HG02798 (cell line): ENCODE data around the gene PSMC5.
"Not testable (repeated sequence)": the region's sequence is repeated elsewhere in the genome, so short reads cannot be mapped to it uniquely, and the experiment has no call there.

ENCODE experiments used
- ATAC-seq: cut with Tn5 transposase; IDR thresholded peaks from one replicate; pipeline ENCODE4 v1.9.1; 2021; ENCODE audit warnings: mild to moderate bottlenecking; ENCODE audit not compliant: unreplicated experiment, poor library complexity

Gene PSMC5

GRCh38 chr17:63837480-63837879 lies 10.2 kb downstream of the PSMC5 start:
- no peak for ATAC-seq

GRCh38 chr17:63837962-63838600 lies 10.8 kb downstream of the PSMC5 start:
- no peak for ATAC-seq

- no peak for ATAC-seq
These were observed 11.5 kb downstream of the PSMC5 start for GRCh38 chr17:63838631-63839171.

DNA sequence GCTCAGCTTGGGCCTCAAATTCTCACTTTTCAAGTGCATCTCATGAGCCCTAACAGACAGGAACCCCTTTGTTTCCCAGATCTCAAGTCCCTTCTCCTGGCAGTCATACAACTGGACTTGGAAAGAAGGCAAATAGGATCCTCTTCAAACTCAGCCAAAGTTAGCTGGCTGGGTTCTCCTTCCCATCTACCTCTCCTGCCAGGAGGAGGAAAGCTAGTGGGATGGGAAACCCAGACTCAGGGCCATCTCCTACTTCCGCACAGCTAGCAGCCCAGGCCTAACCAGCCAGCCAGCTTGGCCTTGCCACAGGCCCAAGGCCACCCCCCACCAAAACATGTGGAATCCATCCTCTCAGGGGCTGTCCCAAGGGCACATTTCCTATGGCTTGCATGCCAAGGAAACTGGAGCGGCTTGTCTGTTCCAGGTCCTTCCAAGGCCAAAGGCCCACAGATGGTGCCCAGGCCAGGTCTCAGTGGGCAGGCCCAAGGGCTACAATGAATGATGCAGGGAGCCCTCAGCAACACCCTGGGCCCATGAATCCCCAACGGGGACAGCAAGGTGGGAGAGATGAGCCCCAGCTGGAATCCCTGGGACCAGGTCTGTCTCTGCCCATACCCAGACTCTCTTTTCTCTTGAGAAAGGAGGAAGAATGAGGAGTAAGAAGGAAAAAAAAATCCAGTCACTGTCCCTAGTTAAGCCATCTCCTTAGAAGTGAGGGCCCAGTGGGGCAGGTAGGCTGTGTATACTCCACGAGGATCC lies 13.5 kb downstream of the PSMC5 start:
- no peak for ATAC-seq

DNA sequence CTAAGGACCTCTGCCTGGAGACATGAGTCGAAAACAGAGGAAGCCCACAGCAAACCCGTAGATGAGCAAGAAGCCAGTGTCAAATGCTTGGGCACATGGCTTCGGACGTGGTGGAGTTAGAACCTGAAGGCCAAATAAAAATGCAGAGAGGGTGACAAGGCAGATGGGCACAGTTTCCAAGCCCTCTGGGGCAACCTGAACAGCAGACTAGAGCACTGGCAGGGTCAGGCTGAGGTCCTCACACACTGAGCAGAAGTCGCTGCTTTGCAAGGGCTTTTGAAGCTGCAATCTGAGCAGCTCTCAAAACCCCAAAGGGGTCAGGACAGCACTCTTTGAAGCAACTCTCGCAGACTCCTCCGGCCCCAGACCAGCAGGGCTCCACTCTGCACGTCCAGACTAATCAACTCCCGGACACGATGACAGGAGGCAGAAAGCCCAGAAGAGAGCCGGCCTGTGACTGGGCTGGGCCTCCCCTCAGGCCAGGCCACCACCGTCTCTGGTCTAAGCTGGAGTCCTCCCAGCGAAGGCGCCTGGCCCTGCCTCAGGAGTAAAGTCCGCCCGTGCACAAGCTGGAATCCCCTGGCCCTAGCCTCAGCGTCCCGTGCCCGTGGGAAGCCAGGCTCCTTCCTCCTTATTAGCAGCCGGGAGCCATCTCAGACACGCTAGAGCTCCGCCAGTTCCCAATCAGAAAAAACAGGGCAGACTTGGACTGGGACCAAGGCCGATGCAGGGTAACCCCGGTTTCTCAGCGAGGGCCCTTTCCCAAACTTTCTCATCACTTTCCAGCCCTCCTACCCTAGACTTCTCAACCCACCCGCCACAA lies 14.3 kb downstream of the PSMC5 start:
- ATAC-seq, result no peak

GRCh38 chr17:63842173-63842539 lies 14.9 kb downstream of the PSMC5 start:
- peak; percentile 37 for ATAC-seq

GRCh38 chr17:63842540-63843386 lies 15.5 kb downstream of the PSMC5 start, which contains the start of gene SMARCD2:
Gene SMARCD2 (minus strand): TSS chr17:63842685. CDS start chr17:63842674, 11 bp downstream.
- ATAC-seq, result peak; percentile 81

DNA sequence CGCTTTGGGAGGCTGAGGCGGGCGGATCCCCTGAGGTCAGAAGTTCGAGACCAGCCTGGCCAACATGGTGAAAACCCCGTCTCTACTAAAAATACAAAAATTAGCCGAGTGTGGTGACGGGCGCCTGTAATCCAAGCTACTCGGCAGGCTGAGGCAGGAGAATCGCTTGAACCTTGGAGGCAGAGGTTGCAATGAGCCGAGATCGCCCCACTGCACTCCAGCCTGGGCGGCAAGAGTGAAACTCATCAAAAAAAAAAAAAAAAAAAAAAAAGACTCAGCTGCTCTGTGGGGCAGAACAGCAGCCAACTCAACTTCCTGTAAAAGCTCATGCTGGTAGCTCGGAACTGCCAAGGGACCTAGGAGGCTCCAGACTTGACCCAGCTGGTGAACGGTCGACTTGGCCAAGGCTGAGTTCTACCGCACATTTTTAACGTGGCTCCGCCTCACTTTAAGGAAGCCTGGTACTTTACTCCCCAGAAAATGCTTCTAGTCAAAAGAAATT lies 16.2 kb downstream of the PSMC5 start:
- not testable (repeated sequence) for ATAC-seq

- no peak for ATAC-seq
These were observed 16.9 kb downstream of the PSMC5 start for GRCh38 chr17:63843910-63844677.

- ATAC-seq, result no peak
These were observed 18.3 kb downstream of the PSMC5 start for GRCh38 chr17:63845509-63845908.

DNA sequence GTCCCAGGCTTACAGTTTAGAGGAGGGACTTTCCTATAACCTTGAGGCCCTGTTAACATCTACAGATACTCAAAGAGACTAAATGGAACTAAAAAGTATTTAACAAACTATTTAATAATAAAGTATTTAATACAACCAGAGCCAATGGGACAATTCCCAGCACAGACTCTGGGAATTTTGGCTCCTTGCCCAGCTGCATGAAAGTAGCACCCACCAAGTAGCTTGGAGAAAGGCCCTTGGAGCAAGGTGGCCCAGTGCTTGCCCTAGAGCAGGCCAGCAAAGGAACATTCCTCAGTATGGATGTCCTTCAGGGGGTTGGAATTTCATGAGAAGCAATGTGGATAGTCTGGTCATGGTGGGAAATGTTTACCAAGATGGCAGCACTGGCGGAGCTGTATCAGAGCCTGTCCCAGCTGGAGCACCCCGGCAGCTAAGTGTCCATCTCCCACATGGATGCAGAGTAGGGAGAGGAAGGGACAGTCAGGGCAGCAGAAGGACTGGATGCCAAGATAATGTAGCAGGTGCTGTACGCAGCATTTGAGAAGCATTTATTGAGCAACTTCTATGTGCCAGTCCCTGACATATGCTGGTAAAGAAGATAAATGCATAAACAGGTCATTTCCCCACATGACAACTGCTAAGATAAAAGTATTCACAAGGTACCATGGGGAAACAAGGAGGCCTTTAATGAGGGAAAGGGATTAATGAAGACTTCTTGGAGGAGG lies 20.5 kb downstream of the PSMC5 start:
- no peak for ATAC-seq

DNA sequence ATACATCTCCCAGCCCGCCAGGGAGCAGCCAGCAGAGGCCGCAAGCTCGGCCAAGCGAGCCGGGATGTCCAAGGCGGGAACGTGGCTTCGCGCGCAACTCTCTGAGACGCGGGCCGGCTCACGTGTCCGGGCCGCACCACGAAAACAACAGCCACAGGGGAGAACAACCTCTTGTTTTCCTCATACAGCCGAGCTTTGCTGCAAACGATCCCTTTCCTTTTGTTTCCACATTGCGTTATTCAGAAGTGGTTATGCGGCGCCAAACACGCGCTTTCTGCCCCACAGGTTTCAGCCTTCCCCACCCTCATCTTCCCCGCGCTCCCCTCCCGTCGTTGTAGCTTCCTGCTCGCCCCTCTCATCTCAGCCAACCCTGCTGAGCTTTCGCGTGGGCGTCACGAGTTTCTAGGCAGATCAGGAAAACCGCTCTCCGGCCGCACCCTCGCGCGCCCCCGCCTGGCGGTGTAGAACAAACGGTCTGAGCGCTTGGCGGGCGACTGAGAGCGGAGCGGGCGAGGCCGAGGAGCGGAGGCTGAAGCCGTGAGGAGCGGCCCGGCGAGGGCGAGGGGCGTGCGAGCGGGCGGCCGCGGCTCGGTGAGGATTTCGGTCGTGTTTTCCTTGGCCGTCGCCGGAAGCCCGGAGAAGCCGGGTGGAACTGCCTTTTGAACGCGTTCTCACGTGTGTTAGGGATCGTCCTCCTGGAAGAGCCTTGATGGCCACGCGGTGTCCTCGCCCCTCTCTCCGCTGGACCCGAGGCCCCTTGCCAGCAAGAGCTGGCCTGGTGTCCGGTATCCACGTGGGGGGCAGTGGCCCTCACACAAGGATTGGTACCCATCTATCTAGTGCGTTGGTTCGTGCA lies 21.8 kb downstream of the PSMC5 start:
- peak; percentile 78 for ATAC-seq

- no peak for ATAC-seq
These were observed 23.2 kb downstream of the PSMC5 start for GRCh38 chr17:63850401-63850800.

GRCh38 chr17:63853260-63853659 lies 26.0 kb downstream of the PSMC5 start:
- ATAC-seq, result no peak

DNA sequence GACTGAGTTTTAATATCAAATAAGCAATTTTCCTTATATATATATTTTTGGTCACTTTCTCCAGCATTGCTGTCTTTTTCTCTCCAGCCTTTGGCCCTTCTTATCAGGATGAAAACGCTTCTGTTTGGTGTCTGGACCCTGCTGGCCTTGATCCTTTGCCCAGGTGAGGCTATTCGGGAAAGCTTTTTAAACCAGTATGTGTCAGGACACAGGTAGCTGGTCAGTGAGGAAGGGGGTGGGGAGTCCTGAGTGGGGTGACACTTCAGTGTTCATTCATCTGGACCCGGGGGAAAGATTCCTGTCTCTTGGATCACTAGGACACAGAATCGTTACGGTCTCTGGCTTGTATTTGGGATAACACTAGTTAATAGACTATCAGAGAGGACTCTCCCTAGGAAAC lies 27.5 kb downstream of the PSMC5 start:
- no peak for ATAC-seq

GRCh38 chr17:63855185-63855584 lies 28.0 kb downstream of the PSMC5 start:
- ATAC-seq, result no peak

- not testable (repeated sequence) for ATAC-seq
These were observed 29.2 kb downstream of the PSMC5 start for GRCh38 chr17:63856425-63856824.
